ENCODE measurements around the gene RANGAP1. TPM values are rescaled to one million over a fixed set of nuclear protein-coding genes. Genes with fewer than 3 reads are reported as not detected.

Gene RANGAP1
- total RNA-seq, 4 donors from 2014 or later, result 42.0 to 78.7 (median 60.3) TPM

GRCh38 chr22:41238570-41239442 lies 47.2 kb downstream of the RANGAP1 start:
- peak overlapping the region in 1 of 4 donors; percentile 60 for H3K4me3 ChIP-seq
- H3K27me3 ChIP-seq, result no peaks in the 10 kb centered on the region
- peaks cover 0 to 39% (median 17%) of the 10 kb centered on the region in 4 donors for H3K4me1 ChIP-seq
- H3K9me3 ChIP-seq, result no peaks in the 10 kb centered on the region
- H3K27ac ChIP-seq, result peak overlapping the region in 3 of 4 donors; percentile 84 to 96 (median 92)
- DNase-seq (ENCODE audit: low spot score in 2 of 2), result no peak
- 91 to 94% methylated on average over 21 to 30 of the region's 32 CpGs for WGBS, 2 donors
- TF ChIP-seq EP300 (IDR thresholded peaks at IDR 0.05) (no peak), CTCF (IDR thresholded peaks at IDR 0.05) (no peak), POLR2A (IDR thresholded peaks at IDR 0.05) (no peak)
- H3K36me3 ChIP-seq, result peaks cover 0 to 23% (median 0%) of the 10 kb centered on the region in 3 donors

GRCh38 chr22:41237707-41238569 lies 48.0 kb downstream of the RANGAP1 start:
- peak overlapping the region in 3 of 4 donors; percentile 22 to 92 (median 50) for H3K27ac ChIP-seq
- peak in 1 of 2 donors; percentile 21 for DNase-seq (ENCODE audit: low spot score in 2 of 2)

GRCh38 chr22:41237036-41237706 lies 48.8 kb downstream of the RANGAP1 start:
- Histone ChIP-seq H3K9me3 (no peaks in the 10 kb centered on the region), H3K27ac (peak overlapping the region in 3 of 4 donors; percentile 22 to 92 (median 50)), H3K4me1 (peaks cover 0 to 39% (median 17%) of the 10 kb centered on the region in 4 donors), H3K36me3 (peaks cover 0 to 29% (median 0%) of the 10 kb centered on the region in 3 donors), H3K4me3 (peak overlapping the region; percentile 25 to 60 (median 40)), H3K27me3 (no peaks in the 10 kb centered on the region)
- WGBS, 2 donors, result 68 to 85% methylated on average over 11 to 25 of the region's 33 CpGs
- TF ChIP-seq POLR2A (IDR thresholded peaks at IDR 0.05) (no peak), CTCF (IDR thresholded peaks at IDR 0.05) (no peak), EP300 (IDR thresholded peaks at IDR 0.05) (no peak)
- DNase-seq (ENCODE audit: low spot score in 2 of 2), result no peak

More at GRCh38 chr22:41237707-41238569, 48.0 kb downstream of the RANGAP1 start:
- Histone ChIP-seq H3K4me3 (peak overlapping the region; percentile 25 to 60 (median 40)), H3K4me1 (peaks cover 0 to 39% (median 17%) of the 10 kb centered on the region in 4 donors), H3K36me3 (peaks cover 0 to 25% (median 0%) of the 10 kb centered on the region in 3 donors), H3K9me3 (no peaks in the 10 kb centered on the region), H3K27me3 (no peaks in the 10 kb centered on the region)
- 19 to 60% methylated on average over 1 to 67 of the region's 97 CpGs for WGBS, 2 donors
- TF ChIP-seq POLR2A (IDR thresholded peaks at IDR 0.05) (no peak), CTCF (IDR thresholded peaks at IDR 0.05) (peak; percentile 43 to 81 (median 60))

GRCh38 chr22:41234815-41235695 lies 50.9 kb downstream of the RANGAP1 start:
- Histone ChIP-seq H3K9me3 (no peaks in the 10 kb centered on the region), H3K27me3 (no peaks in the 10 kb centered on the region), H3K4me3 (no peak overlapping the region), H3K4me1 (peaks cover 0 to 32% (median 15%) of the 10 kb centered on the region in 4 donors), H3K27ac (no peak overlapping the region), H3K36me3 (peaks cover 0 to 47% (median 8%) of the 10 kb centered on the region in 3 donors)
- 81 to 84% methylated on average over 18 to 19 of the region's 19 CpGs for WGBS, 2 donors
- DNase-seq (ENCODE audit: low spot score in 2 of 2), result no peak
- TF ChIP-seq EP300 (IDR thresholded peaks at IDR 0.05), result no peak
